Germinal center (tissue), 1 donor: ENCODE measurements around the gene SDHA.
"Not testable (repeated sequence)": the region's sequence is repeated elsewhere in the genome, so short reads cannot be mapped to it uniquely, and the experiment has no call there.

Experiments used
- DNase-seq: peaks from one replicate; pipeline ENCODE4 v3.0.0; 2012; ENCODE audit warnings: mixed read lengths, low spot score

SDHA gene

GRCh38 chr5:257148-257547 lies 39.0 kb downstream of the SDHA start:
- DNase-seq, result no peak

- DNase-seq, result not testable (repeated sequence)
Measured at GRCh38 chr5:263275-263974, 45.3 kb downstream of the SDHA start.

- no peak for DNase-seq
Measured at GRCh38 chr5:264338-264737, 46.2 kb downstream of the SDHA start.

GRCh38 chr5:266311-267026 lies 48.3 kb downstream of the SDHA start:
- not testable (repeated sequence) for DNase-seq

- DNase-seq, result no peak
Measured at GRCh38 chr5:267716-268115, 49.6 kb downstream of the SDHA start.

GRCh38 chr5:270340-270739 lies 52.2 kb downstream of the SDHA start:
- DNase-seq, result no peak

- not testable (repeated sequence) for DNase-seq
Measured at GRCh38 chr5:271828-272167, 53.7 kb downstream of the SDHA start.

- not testable (repeated sequence) for DNase-seq
Measured at GRCh38 chr5:273091-273490, 55.0 kb downstream of the SDHA start.

GRCh38 chr5:273491-273890 lies 55.4 kb downstream of the SDHA start:
- DNase-seq, result not testable (repeated sequence)

- not testable (repeated sequence) for DNase-seq
Measured at GRCh38 chr5:274346-274745, 56.2 kb downstream of the SDHA start.

- no peak for DNase-seq
Measured at GRCh38 chr5:278646-279045, 60.5 kb downstream of the SDHA start.

- not testable (repeated sequence) for DNase-seq
Measured at GRCh38 chr5:279051-279665, 61.0 kb downstream of the SDHA start.

GRCh38 chr5:285991-286557 lies 68.0 kb downstream of the SDHA start:
- no peak for DNase-seq

GRCh38 chr5:290200-290599 lies 72.1 kb downstream of the SDHA start:
- DNase-seq, result not testable (repeated sequence)

- not testable (repeated sequence) for DNase-seq
Measured at GRCh38 chr5:291345-291744, 73.2 kb downstream of the SDHA start.

- not testable (repeated sequence) for DNase-seq
Measured at GRCh38 chr5:294788-295187, 76.7 kb downstream of the SDHA start.

GRCh38 chr5:296207-296606 lies 78.1 kb downstream of the SDHA start:
- DNase-seq, result not testable (repeated sequence)

GRCh38 chr5:296954-297353 lies 78.8 kb downstream of the SDHA start:
- not testable (repeated sequence) for DNase-seq

GRCh38 chr5:297448-297847 lies 79.3 kb downstream of the SDHA start:
- not testable (repeated sequence) for DNase-seq

- DNase-seq, result not testable (repeated sequence)
Measured at GRCh38 chr5:297991-298736, 80.0 kb downstream of the SDHA start.

GRCh38 chr5:298737-299125 lies 80.6 kb downstream of the SDHA start:
- no peak for DNase-seq

GRCh38 chr5:299921-300320 lies 81.8 kb downstream of the SDHA start:
- not testable (repeated sequence) for DNase-seq
